HPDE6-E6E7 (cell line): ENCODE results near the gene POLL.
"Not testable (repeated sequence)": the region's sequence is repeated elsewhere in the genome, so short reads cannot be mapped to it uniquely, and the experiment has no call there.

Experiments
- DNase-seq: peaks from one replicate; pipeline ENCODE4 v3.0.0; 2011; ENCODE audit warnings: missing footprints; ENCODE audit errors: extremely low spot score

POLL gene

GRCh38 chr10:101611096-101611905, 23.2 kb upstream of the POLL start:
- no peak for DNase-seq

- DNase-seq = no peak
Measured at GRCh38 chr10:101609481-101609880, 21.4 kb upstream of the POLL start.

GRCh38 chr10:101607124-101607523, 19.1 kb upstream of the POLL start:
- no peak for DNase-seq

- peak; percentile 71 for DNase-seq
Measured at GRCh38 chr10:101602761-101603398, 14.8 kb upstream of the POLL start.

- DNase-seq = no peak
Measured at GRCh38 chr10:101601541-101601940, 13.5 kb upstream of the POLL start.

GRCh38 chr10:101597091-101597900, 9.2 kb upstream of the POLL start:
- DNase-seq = no peak

GRCh38 chr10:101595591-101596433, 7.8 kb upstream of the POLL start:
- no peak for DNase-seq

- DNase-seq = not testable (repeated sequence)
Measured at GRCh38 chr10:101593331-101593730, 5.3 kb upstream of the POLL start.

- DNase-seq = peak; percentile 60
Measured at GRCh38 chr10:101588879-101589278, 822 bp upstream of the POLL start.

- DNase-seq = no peak
Measured at GRCh38 chr10:101585841-101586240, 2.2 kb downstream of the POLL start.

- DNase-seq = no peak
Measured at GRCh38 chr10:101580486-101581399, 7.3 kb downstream of the POLL start.

- no peak for DNase-seq
Measured at GRCh38 chr10:101579516-101579870, 8.6 kb downstream of the POLL start.

GRCh38 chr10:101578803-101579515, 9.1 kb downstream of the POLL start:
- no peak for DNase-seq

- DNase-seq = no peak
Measured at GRCh38 chr10:101578192-101578591, 9.9 kb downstream of the POLL start.

- DNase-seq = no peak
Measured at GRCh38 chr10:101577121-101577871, 10.8 kb downstream of the POLL start.

- DNase-seq = no peak
Measured at GRCh38 chr10:101576211-101576863, 11.7 kb downstream of the POLL start.

- no peak for DNase-seq
Measured at GRCh38 chr10:101575580-101576210, 12.4 kb downstream of the POLL start.

GRCh38 chr10:101575091-101575490, 13.0 kb downstream of the POLL start:
- no peak for DNase-seq
